Testis (tissue), 3 donors: ENCODE results near the gene HDAC7. TPM values are rescaled to one million over a fixed set of nuclear protein-coding genes. Genes with fewer than 3 reads are reported as not detected.

Experiments
- DNase-seq: peaks from one replicate; pipeline ENCODE4 v3.0.0-alpha.2; 2019
- H3K27ac ChIP-seq, 2 donors: fragments of 200-600 bp; sonication (generic); one replicate each; pipeline ENCODE4 v1.5.1; 2019
- H3K27me3 ChIP-seq: fragments of 200-600 bp; sonication (generic); one replicate; pipeline ENCODE4 v1.5.1; 2019
- H3K36me3 ChIP-seq: fragments of 200-600 bp; sonication (generic); one replicate; pipeline ENCODE4 v1.5.1; 2017; ENCODE audit warnings: low read depth; ENCODE audit errors: missing control alignments
- H3K4me1 ChIP-seq: fragments of 200-600 bp; sonication (generic); one replicate; pipeline ENCODE4 v1.5.1; 2019
- H3K4me3 ChIP-seq, 2 donors: fragments of 200-600 bp; sonication (generic); one replicate each; pipeline ENCODE4 v1.5.1; 2017 to 2019
- H3K9me3 ChIP-seq: fragments of 200-600 bp; sonication (generic); one replicate; pipeline ENCODE4 v1.5.1; 2017
- POLR2A ChIP-seq: fragments of 450-650 bp; IDR thresholded peaks from one replicate; pipeline ENCODE4 v1.6.1; 2017; ENCODE audit warnings: antibody characterized with exemption, mild to moderate bottlenecking, moderate library complexity
- WGBS, 2 donors: methylation state at CpG; one replicate each; pipeline ENCODE4 v1.1.5; 2018; 5-methylcytosine and 5-hydroxymethylcytosine counted together
- intact Hi-C: fragments of 100-400 bp; cut with DNase I; formaldehyde crosslinking; loops from one replicate; pipeline ENCODE4 v1.15.1; 2023; ENCODE audit warnings: low total_unique reads
- polyA plus RNA-seq: library from polyadenylated mRNA; stranded (reverse); fragments of 350-450 nt; fragmentation: Illumina TruSeq; extraction: RNeasy Lipid Tissue Mini Kit (QIAGEN cat#74804); gene quantifications from one replicate; pipeline ENCODE4 v1.2.3, GENCODE V29; 2014; ENCODE audit warnings: low read depth, low replicate concordance; ENCODE audit not compliant: insufficient read depth
- total RNA-seq, 2 donors: library from RNA; depleted of rRNA; stranded (reverse); fragments of >200 nt; gene quantifications; one replicate each; pipeline ENCODE4 v1.2.3, GENCODE V29; 2016
- TF ChIP-seq, protein P1 (sequence below), 3 experiments: fragments of 450-650 bp in 2 of 3; fragments of 200-600 bp in 1 of 3; sonication (generic) in 1 of 3; IDR thresholded peaks; one replicate each; pipeline ENCODE4 v1.5.1; 2016 to 2019; ENCODE audit warnings: antibody characterized with exemption in 3 of 3, mild to moderate bottlenecking in 2 of 3, moderate library complexity in 1 of 3

HDAC7 gene
- total and polyA plus RNA-seq, 3 donors from 2014 or later: 28.2 to 70.0 (median 39.9) TPM

DNA sequence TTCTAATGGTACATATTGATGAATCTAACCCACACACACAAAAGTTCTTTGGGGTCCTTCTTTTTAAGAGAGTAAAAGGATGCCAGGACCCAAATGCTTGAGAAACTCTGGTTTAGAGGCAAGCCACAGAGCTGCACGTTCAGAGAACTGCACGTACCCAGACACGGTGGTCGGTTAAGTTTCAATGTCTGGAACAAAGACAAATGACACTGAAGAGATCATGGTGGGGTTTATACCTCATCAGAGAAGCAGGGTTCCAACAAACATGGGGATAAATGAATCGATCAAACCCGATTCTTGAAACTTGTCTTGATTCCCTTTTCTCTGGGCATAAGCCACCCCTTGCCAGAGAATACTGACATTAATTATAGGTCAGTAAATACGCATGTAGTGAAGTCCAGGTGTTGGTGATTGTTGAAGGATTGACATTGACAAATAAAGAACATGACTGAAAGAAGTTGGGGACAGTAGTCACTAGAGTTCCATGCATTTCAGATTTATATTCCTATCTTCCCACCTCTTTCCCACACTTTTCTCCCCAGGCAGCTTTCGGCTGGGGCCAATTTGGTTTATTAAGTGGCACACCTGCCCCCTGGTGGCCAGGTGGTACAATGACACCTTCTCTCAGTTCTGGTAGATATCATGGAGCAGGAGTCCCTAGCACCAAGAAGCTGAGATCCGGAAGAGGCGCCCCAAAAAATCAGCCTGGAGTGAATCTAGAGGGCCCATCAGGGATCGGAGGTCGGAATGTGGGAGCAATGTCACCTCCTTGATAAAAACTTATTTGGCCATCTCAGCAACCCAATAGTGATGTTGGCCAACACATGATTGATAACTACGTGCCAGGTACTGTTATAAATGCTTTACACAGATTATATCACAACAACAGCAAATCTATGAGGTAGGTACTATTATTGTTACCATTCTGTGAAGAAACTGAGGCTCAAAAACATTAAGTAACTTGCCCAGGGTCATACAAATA is 17.8 kb upstream of the HDAC7 start:
- Histone ChIP-seq H3K27me3 (no peaks in the 10 kb centered on the region), H3K27ac (no peak overlapping the region), H3K9me3 (no peaks in the 10 kb centered on the region), H3K4me1 (peaks cover 4% of the 10 kb centered on the region), H3K4me3 (no peak overlapping the region), H3K36me3 (no peaks in the 10 kb centered on the region)
- DNase-seq: peak; percentile 84
- TF ChIP-seq POLR2A: no peak
- TF ChIP-seq, protein P1, sequence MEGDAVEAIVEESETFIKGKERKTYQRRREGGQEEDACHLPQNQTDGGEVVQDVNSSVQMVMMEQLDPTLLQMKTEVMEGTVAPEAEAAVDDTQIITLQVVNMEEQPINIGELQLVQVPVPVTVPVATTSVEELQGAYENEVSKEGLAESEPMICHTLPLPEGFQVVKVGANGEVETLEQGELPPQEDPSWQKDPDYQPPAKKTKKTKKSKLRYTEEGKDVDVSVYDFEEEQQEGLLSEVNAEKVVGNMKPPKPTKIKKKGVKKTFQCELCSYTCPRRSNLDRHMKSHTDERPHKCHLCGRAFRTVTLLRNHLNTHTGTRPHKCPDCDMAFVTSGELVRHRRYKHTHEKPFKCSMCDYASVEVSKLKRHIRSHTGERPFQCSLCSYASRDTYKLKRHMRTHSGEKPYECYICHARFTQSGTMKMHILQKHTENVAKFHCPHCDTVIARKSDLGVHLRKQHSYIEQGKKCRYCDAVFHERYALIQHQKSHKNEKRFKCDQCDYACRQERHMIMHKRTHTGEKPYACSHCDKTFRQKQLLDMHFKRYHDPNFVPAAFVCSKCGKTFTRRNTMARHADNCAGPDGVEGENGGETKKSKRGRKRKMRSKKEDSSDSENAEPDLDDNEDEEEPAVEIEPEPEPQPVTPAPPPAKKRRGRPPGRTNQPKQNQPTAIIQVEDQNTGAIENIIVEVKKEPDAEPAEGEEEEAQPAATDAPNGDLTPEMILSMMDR (IDR thresholded peaks at IDR 0.05): peak; percentile 97 to 99 (median 97)
- 53 to 61% methylated on average over 13 of the region's 13 CpGs for WGBS, 2 donors
- intact Hi-C loops: loop anchor here (5.0 to 10.0 kb wide), 2 partner anchors 40 to 123 kb away; no protein-coding TSS in a partner anchor

- Histone ChIP-seq H3K27ac (no peak overlapping the region), H3K27me3 (no peaks in the 10 kb centered on the region), H3K9me3 (no peaks in the 10 kb centered on the region), H3K36me3 (no peaks in the 10 kb centered on the region), H3K4me1 (peaks cover 4% of the 10 kb centered on the region), H3K4me3 (no peak overlapping the region)
- no peak for DNase-seq
- intact Hi-C loops: loop anchor here (5.0 to 10.0 kb wide), 2 partner anchors 38 to 121 kb away; no protein-coding TSS in a partner anchor
- TF ChIP-seq POLR2A: no peak
- TF ChIP-seq, protein P1 (IDR thresholded peaks at IDR 0.05): no peak
- 88 to 93% methylated on average over 3 of the region's 3 CpGs for WGBS, 2 donors
Measured at GRCh38 chr12:47835831-47836155, 16.1 kb upstream of the HDAC7 start.

DNA sequence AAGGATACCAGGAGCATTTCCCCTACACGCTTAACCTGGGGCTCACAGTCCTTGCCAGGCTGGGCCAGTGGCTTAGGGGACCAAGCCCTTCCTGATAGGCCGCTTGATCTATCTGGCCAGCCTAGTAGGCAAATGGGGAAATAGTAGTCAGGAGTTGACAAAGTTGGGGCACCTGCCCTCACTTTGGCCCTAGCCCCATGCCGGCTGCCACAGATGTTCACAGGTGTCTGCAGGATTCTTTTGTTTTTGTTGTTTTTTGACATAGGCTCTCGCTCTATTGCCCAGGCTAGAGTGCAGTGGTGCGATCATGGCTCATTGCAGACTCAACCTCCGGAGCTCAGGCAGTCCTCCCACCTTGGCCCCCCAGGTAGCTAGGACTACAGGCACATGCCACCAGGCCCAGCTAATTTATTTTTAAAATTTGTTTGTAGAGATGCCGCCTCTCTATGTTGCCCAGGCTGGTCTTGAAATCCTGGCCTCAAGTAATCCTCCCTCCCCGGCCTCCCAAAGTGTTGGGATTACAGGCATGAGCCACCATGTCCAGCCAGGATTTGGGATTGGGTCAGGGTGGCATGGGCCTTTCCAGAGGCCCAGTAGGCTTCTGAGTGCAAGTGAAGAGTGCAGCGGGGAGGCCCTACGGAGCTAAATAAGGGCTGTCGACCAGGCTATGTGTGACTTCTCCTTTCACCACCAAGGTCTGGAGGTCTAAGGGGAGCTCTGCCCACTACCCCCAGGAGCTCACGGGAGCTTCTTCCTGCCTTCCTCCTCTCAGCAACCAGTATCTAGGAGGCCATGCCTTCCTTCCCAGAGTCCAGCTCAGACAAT is 15.5 kb upstream of the HDAC7 start:
- no peak for DNase-seq
- no peaks in the 10 kb centered on the region for H3K36me3 ChIP-seq
- H3K4me1 ChIP-seq: peaks cover 4% of the 10 kb centered on the region
- no peaks in the 10 kb centered on the region for H3K9me3 ChIP-seq
- no peak for TF ChIP-seq POLR2A
- TF ChIP-seq, protein P1 (IDR thresholded peaks at IDR 0.05): no peak
- H3K27me3 ChIP-seq: no peaks in the 10 kb centered on the region
- WGBS, 2 donors: 88 to 90% methylated on average over 9 to 12 of the region's 12 CpGs
- H3K4me3 ChIP-seq: no peak overlapping the region
- intact Hi-C loops: loop anchor here (5.0 to 10.0 kb wide), 2 partner anchors 38 to 120 kb away; no protein-coding TSS in a partner anchor
- H3K27ac ChIP-seq: no peak overlapping the region

DNA sequence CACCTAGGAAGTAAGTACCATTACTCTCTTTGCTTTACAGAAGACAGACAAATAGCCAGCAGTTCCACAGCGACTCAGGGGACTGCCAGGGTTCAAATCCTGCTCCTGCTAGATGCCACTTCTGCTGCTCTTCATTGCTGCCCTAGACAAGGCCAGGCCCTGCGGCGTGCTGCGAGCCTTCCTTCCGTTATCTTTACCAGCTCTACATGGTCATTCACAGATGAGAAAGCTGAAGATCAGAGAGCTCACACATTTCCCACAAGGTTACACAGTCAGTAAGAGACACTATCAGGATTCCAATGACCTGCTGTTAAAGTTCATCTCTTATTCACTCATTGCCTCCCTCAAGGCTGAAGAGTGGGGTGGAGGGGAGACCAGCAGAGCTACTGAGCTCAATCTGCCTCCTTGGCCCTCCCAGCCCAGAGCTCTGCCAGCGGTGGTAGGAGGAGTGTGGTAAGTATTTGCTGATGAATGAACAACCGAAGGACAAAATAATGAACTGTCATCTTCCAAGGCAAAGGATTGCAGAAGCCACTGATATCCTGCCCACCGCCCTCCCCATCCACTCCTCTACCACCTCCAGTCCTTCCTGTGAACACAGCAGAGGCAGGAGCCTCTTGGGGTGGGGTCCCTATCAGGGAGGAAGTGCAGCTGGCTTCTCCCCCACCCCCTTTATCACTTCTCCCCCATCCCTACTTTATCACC is 14.6 kb upstream of the HDAC7 start:
- DNase-seq: no peak
- TF ChIP-seq, protein P1 (IDR thresholded peaks at IDR 0.05): no peak
- TF ChIP-seq POLR2A: no peak
- H3K4me3 ChIP-seq: no peak overlapping the region
- intact Hi-C loops: loop anchor here (10.0 kb wide), 1 partner anchor 120 kb away; no protein-coding TSS in a partner anchor
- WGBS, 2 donors: 68 to 79% methylated on average over 8 of the region's 8 CpGs
- H3K27me3 ChIP-seq: no peaks in the 10 kb centered on the region
- no peaks in the 10 kb centered on the region for H3K36me3 ChIP-seq
- H3K27ac ChIP-seq: no peak overlapping the region
- H3K4me1 ChIP-seq: peaks cover 7% of the 10 kb centered on the region
- H3K9me3 ChIP-seq: no peaks in the 10 kb centered on the region
